Stimulated activated memory B cell treated with anti-CD40 and anti-IgM and Interleukin-4, amounts not matched to agents 10 μg/mL and 1 μg/mL and 100 μg/mL, for 72 hours (primary cell): ENCODE measurements around the gene SLC12A7.

Source experiments
- ATAC-seq: fragments of 150-1000 bp; cut with Tn5 transposase; 2 replicates; pipeline ENCODE4 v1.10.0; 2021
- H3K27ac Mint-ChIP-seq: one replicate; pipeline ENCODE4 v1.8.0; 2022; ENCODE audit warnings: mild to moderate bottlenecking, mixed read lengths
- H3K27me3 Mint-ChIP-seq: one replicate; pipeline ENCODE4 v1.8.0; 2022; ENCODE audit warnings: mixed read lengths
- H3K36me3 Mint-ChIP-seq: one replicate; pipeline ENCODE4 v1.8.0; 2022; ENCODE audit warnings: mixed read lengths
- H3K4me1 Mint-ChIP-seq: one replicate; pipeline ENCODE4 v1.8.0; 2022; ENCODE audit warnings: mixed read lengths
- H3K4me3 Mint-ChIP-seq: one replicate; pipeline ENCODE4 v1.8.0; 2022; ENCODE audit warnings: mild to moderate bottlenecking, moderate library complexity, mixed read lengths
- H3K9me3 Mint-ChIP-seq: one replicate; pipeline ENCODE4 v1.8.0; 2022; ENCODE audit warnings: mixed read lengths

Gene SLC12A7

DNA sequence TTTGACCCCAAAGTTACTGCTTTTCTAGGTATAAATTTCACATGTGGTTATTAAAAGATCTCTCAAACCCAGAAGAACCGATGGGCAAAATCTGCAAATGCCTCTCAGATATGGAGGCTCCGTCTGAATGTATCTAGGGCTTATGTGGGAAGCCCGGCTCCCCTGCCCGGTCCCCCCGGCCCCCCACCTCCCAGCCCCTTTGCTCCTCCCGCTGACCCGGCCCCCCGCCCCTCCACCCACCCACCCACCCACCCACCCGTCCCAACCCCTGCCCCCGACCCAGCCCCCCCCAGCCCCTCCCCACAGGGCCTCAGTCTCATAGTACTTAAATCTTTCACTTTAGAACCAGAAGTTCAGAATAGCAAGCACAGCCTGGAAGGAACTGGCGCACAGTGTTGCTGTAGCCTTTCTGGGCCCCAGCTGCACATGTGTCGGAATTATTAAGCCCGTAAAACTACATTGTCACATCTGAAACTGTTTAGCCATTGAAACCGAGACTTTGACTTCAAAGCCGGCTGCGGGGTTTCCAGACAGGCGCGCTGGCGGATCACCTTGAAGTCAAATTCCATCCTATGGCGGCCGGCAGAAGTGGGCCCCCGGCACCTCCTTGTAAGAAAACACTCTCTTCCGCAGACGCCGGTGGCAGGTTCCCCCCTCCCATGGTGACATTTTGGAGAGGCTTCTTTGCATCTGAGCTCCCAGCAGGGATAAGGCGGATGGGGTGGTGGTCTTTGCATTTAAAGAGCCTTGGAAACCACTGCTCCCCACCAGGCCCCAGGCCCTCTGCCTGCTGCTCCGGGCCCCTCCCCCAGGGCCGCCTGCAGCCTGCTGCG, 90.5 kb downstream of the SLC12A7 start:
- Mint-ChIP-seq H3K27me3 (peaks cover 13% of the 10 kb centered on the region), H3K9me3 (no peaks in the 10 kb centered on the region), H3K27ac (no peak overlapping the region)

DNA sequence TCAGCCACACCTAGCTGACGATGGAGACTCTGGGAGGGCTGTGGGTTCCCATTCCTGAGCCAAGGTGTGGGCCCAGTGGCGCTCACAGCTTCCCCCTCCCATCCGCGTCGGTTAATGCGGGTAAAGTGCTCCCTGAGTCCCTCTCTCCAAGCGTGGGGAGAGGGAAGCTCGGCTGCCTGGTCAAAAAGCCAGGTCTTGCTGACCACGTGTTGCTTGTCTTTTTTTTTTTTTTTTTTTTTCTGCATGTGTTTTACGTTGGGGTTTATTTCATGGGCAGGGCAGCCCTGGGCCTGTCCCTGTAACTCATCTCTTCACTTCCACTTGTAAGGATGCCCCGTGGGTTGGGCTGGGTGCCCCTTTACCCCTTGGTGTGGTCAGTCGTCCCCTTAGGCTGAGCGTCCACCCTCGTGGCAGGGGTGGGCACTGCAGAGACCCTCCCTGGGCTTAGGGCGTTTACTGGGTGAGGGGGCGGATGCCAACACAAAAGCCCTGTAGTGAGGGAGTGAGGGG, 91.4 kb downstream of the SLC12A7 start:
- H3K27ac Mint-ChIP-seq = no peak overlapping the region
- no peak overlapping the region for H3K4me3 Mint-ChIP-seq
- H3K36me3 Mint-ChIP-seq = no peaks in the 10 kb centered on the region
- no peaks in the 10 kb centered on the region for H3K4me1 Mint-ChIP-seq
- peaks cover 16% of the 10 kb centered on the region for H3K27me3 Mint-ChIP-seq
- H3K9me3 Mint-ChIP-seq = no peaks in the 10 kb centered on the region
- no peak for ATAC-seq

More for the DNA sequence above, 90.5 kb downstream of the SLC12A7 start:
- no peak overlapping the region for H3K4me3 Mint-ChIP-seq
- H3K4me1 Mint-ChIP-seq = no peaks in the 10 kb centered on the region
- no peaks in the 10 kb centered on the region for H3K36me3 Mint-ChIP-seq
- ATAC-seq = no peak

- no peak for ATAC-seq
- H3K27ac Mint-ChIP-seq = no peak overlapping the region
- H3K27me3 Mint-ChIP-seq = peaks cover 25% of the 10 kb centered on the region
- no peaks in the 10 kb centered on the region for H3K9me3 Mint-ChIP-seq
- no peaks in the 10 kb centered on the region for H3K36me3 Mint-ChIP-seq
- no peak overlapping the region for H3K4me3 Mint-ChIP-seq
- no peaks in the 10 kb centered on the region for H3K4me1 Mint-ChIP-seq
Observed at GRCh38 chr5:1019001-1019905, 92.6 kb downstream of the SLC12A7 start.

GRCh38 chr5:1018596-1018995, 93.3 kb downstream of the SLC12A7 start:
- no peak overlapping the region for H3K4me3 Mint-ChIP-seq
- ATAC-seq = no peak
- peaks cover 32% of the 10 kb centered on the region for H3K27me3 Mint-ChIP-seq
- H3K36me3 Mint-ChIP-seq = no peaks in the 10 kb centered on the region
- no peaks in the 10 kb centered on the region for H3K4me1 Mint-ChIP-seq
- H3K9me3 Mint-ChIP-seq = no peaks in the 10 kb centered on the region
- no peak overlapping the region for H3K27ac Mint-ChIP-seq

- Mint-ChIP-seq H3K4me1 (no peaks in the 10 kb centered on the region), H3K9me3 (no peaks in the 10 kb centered on the region), H3K4me3 (no peak overlapping the region), H3K27me3 (peaks cover 39% of the 10 kb centered on the region), H3K27ac (no peak overlapping the region), H3K36me3 (no peaks in the 10 kb centered on the region)
- peak; percentile 40 for ATAC-seq
Observed at GRCh38 chr5:1017691-1018455, 94.0 kb downstream of the SLC12A7 start.

DNA sequence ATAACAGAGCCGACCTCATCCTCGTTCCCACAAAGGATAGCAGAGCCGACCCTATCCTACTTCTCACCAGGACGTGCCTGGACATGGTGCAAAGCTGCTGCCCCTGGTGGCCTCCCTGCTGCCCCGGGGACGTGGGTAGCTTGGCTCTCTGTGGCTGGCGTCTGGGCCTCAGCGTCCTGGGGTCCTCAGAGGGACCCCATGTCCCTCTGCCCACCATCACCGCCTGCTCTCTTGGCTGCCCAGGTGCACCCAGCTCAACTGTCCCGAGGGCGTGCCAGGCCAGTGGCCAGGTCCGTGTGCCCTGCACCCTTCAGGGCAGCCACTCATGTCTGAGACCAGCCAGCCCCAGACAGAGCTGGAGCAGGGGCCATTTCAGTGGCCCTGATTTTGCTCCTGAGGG, 94.8 kb downstream of the SLC12A7 start:
- H3K4me1 Mint-ChIP-seq = no peaks in the 10 kb centered on the region
- no peaks in the 10 kb centered on the region for H3K36me3 Mint-ChIP-seq
- H3K27ac Mint-ChIP-seq = no peak overlapping the region
- no peaks in the 10 kb centered on the region for H3K9me3 Mint-ChIP-seq
- H3K27me3 Mint-ChIP-seq = peaks cover 39% of the 10 kb centered on the region
- H3K4me3 Mint-ChIP-seq = no peak overlapping the region
- no peak for ATAC-seq

DNA sequence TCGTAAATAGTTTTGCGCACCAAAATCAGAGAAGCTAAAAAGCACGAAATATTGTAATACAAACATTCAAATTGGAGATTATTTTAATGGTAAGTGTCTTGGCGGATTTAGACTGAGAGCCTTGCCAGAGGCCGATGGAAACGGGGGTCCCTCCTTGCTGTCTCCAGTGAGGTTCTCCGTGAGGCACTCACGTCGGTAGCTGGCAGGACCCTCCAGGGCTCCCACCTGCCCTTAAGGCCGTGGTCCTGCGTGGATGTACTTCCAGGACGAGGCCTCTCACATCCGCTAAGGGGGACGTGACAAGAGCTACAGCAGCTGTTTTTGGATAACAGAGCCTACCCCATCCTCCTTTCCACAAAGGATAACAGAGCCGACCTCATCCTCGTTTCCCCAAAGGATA, 95.4 kb downstream of the SLC12A7 start:
- Mint-ChIP-seq H3K27me3 (peaks cover 45% of the 10 kb centered on the region), H3K36me3 (no peaks in the 10 kb centered on the region), H3K9me3 (no peaks in the 10 kb centered on the region), H3K4me1 (peaks cover 1% of the 10 kb centered on the region), H3K4me3 (no peak overlapping the region), H3K27ac (no peak overlapping the region)
- ATAC-seq = no peak

DNA sequence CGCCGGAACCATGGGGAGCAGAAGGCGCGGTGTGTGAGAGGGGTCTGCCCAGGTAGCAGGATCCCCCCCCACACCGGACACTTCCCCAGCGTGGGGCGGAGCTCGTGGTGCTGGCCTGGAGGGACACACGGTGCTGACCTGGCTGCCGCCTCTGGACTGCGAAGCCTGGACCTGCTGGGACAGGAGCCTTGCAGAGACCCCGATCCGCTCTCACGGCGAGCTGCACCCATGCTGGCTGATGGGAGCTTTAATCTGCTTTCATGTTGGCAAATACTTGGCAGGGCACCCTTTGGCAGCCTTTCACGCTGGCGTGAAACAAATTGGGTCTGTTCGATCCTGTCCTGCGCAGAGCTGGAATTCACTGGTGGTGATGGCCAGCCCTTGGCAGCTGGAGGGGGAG, 95.8 kb downstream of the SLC12A7 start:
- H3K4me1 Mint-ChIP-seq = peaks cover 5% of the 10 kb centered on the region
- no peaks in the 10 kb centered on the region for H3K36me3 Mint-ChIP-seq
- H3K27me3 Mint-ChIP-seq = peaks cover 49% of the 10 kb centered on the region
- no peaks in the 10 kb centered on the region for H3K9me3 Mint-ChIP-seq
- no peak for ATAC-seq
- H3K27ac Mint-ChIP-seq = no peak overlapping the region
- no peak overlapping the region for H3K4me3 Mint-ChIP-seq

GRCh38 chr5:1015507-1015906, 96.4 kb downstream of the SLC12A7 start:
- no peaks in the 10 kb centered on the region for H3K36me3 Mint-ChIP-seq
- no peak overlapping the region for H3K27ac Mint-ChIP-seq
- H3K9me3 Mint-ChIP-seq = no peaks in the 10 kb centered on the region
- peaks cover 54% of the 10 kb centered on the region for H3K27me3 Mint-ChIP-seq
- H3K4me3 Mint-ChIP-seq = no peak overlapping the region
- ATAC-seq = no peak
- H3K4me1 Mint-ChIP-seq = peaks cover 5% of the 10 kb centered on the region

- no peaks in the 10 kb centered on the region for H3K36me3 Mint-ChIP-seq
- H3K27me3 Mint-ChIP-seq = peaks cover 61% of the 10 kb centered on the region
- H3K4me1 Mint-ChIP-seq = peaks cover 10% of the 10 kb centered on the region
- H3K9me3 Mint-ChIP-seq = no peaks in the 10 kb centered on the region
- no peak overlapping the region for H3K4me3 Mint-ChIP-seq
- ATAC-seq = no peak
- no peak overlapping the region for H3K27ac Mint-ChIP-seq
Observed at GRCh38 chr5:1014781-1015221, 97.1 kb downstream of the SLC12A7 start.

DNA sequence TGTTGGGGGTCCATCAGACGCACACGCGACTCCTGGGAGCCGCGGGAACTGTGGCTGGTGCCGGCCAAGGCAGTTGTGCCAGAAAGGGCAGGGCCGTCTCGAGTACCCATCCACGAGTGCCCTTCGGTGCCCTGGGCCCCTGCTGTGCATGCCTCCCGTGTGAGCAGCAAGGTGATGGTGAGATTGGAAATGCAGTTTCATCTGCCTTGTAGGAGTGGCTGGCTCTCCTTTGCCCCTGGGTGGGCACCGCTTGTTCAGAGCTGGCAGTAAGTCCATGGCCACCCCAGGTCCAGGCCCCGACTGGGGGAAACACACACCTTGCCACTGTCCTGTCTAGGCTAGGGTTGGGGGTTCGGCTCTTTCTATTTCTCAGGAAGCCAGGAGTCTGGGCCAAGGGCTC, 97.5 kb downstream of the SLC12A7 start:
- no peaks in the 10 kb centered on the region for H3K36me3 Mint-ChIP-seq
- no peaks in the 10 kb centered on the region for H3K9me3 Mint-ChIP-seq
- H3K27ac Mint-ChIP-seq = no peak overlapping the region
- H3K27me3 Mint-ChIP-seq = peaks cover 66% of the 10 kb centered on the region
- no peak for ATAC-seq
- peaks cover 13% of the 10 kb centered on the region for H3K4me1 Mint-ChIP-seq
- no peak overlapping the region for H3K4me3 Mint-ChIP-seq

DNA sequence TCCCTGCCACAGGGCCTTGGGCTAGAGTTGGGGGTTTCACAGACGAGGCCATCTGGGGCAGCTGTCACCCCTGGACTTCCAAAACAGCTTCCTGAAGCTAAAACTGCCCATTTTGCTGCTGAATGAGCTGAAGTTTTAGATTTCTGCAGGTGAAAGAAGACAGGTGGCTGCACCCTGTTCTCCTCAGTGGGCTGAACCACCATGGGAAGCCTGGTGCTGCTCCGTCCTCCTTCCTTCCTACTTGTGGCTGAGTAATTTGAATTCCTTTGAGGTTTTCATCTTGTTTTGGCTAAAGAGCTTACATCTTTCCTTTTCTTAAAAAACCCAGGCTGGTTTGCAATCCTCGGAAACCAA, 97.9 kb downstream of the SLC12A7 start:
- no peak overlapping the region for H3K27ac Mint-ChIP-seq
- H3K9me3 Mint-ChIP-seq = no peaks in the 10 kb centered on the region
- ATAC-seq = no peak
- no peaks in the 10 kb centered on the region for H3K36me3 Mint-ChIP-seq
- no peak overlapping the region for H3K4me3 Mint-ChIP-seq
- peaks cover 13% of the 10 kb centered on the region for H3K4me1 Mint-ChIP-seq
- H3K27me3 Mint-ChIP-seq = peaks cover 68% of the 10 kb centered on the region

- Mint-ChIP-seq H3K36me3 (no peaks in the 10 kb centered on the region), H3K4me3 (no peak overlapping the region), H3K4me1 (peaks cover 13% of the 10 kb centered on the region), H3K27ac (no peak overlapping the region), H3K27me3 (peaks cover 69% of the 10 kb centered on the region), H3K9me3 (no peaks in the 10 kb centered on the region)
- ATAC-seq = no peak
Observed at GRCh38 chr5:1013238-1013947, 98.5 kb downstream of the SLC12A7 start.

DNA sequence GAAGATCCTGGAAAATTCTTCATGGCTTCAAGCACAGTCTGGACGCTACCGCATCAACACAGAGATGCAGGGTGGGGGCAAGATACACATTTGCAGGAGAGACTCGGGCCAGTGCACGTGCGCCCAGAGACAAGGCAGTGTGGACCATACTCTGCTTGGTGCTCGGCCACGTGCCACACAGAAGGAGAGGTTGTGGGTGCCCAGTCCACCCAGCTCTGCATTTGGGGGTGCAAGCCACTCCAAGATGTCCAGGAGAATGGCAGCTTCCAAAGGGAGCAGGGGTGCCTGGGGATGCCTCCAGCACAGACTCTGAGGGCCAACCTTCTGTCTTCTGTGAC, 99.0 kb downstream of the SLC12A7 start:
- no peak for ATAC-seq
- H3K27me3 Mint-ChIP-seq = peaks cover 74% of the 10 kb centered on the region
- H3K9me3 Mint-ChIP-seq = no peaks in the 10 kb centered on the region
- H3K36me3 Mint-ChIP-seq = no peaks in the 10 kb centered on the region
- no peak overlapping the region for H3K4me3 Mint-ChIP-seq
- H3K27ac Mint-ChIP-seq = no peak overlapping the region
- peaks cover 16% of the 10 kb centered on the region for H3K4me1 Mint-ChIP-seq
